Measurements from ENCODE around the gene BRAF. TPM values are rescaled to one million over a fixed set of nuclear protein-coding genes. Genes with fewer than 3 reads are reported as not detected.
A peak's percentile ranks its signal among the peaks of the same experiment; 100 is the strongest.

BRAF gene
- total RNA-seq, 1 donor from 2014 or later: 48.0 TPM

DNA sequence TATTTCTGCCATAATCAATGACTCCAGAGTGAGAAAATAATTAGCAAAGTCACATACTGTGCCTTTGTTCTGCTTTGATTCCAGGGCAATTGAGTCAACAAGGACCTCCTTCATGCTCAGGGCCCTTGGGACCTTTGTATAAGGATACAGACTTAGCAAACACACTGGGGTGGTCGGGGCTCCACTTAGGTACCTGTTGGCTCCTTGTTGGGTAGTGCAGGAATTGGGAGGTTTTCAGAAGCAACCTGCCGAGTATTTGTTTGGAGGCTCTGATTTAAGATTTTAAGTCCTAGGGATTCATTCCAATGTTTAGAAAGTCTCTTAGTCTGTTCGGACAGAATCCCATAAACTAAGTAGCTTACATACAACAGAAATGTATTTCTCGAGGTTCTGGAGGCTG is 249.0 kb downstream of the BRAF start:
- H3K4me2 ChIP-seq: no peak overlapping the region

DNA sequence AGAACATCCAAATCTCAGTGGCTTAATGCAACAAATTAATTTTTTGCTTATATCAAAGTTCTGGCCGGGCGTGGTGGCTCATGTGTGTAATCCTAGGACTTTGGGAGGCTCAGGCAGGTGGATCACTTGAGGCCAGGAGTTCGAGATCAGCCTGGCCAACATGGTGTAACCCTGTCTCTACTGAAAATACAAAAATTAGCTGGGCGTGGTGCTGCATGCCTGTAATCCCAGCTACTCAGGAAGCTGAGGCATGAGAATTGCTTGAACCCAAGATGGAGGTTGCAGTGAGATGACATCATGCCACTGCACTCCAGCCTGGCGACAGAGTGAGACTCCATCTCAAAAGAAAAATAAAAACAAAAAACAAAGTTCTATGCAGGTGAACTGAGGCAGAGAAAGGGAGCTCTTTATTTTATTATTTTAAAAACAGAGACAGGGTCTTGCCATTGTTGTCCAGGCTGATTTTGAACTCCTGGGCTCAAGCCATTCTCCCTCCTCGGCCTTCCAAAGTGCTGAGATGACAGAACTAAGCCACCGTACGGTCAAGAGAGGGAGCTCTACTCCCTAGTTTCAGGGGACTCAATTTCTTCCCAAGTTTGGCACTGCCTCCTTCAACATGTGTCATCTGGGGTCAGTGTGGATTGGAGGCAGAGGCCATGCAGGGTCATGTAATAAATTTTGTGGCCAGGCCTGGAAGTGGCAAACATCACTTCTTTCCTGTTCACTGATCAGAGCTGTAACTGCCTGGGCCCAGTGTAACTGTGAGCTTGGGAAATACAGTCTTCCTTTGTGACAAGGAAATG is 249.6 kb downstream of the BRAF start:
- DNase-seq (ENCODE audit: low spot score): peak; percentile 66
- Histone ChIP-seq H3K4me3 (no peak overlapping the region), H3K79me2 (ENCODE audit: low read depth) (no peaks in the 10 kb centered on the region), H3K36me3 (no peaks in the 10 kb centered on the region), H3K9ac (no peak overlapping the region), H3K4me2 (no peak overlapping the region), H3K27ac (no peak overlapping the region), H3K4me1 (peaks cover 6% of the 10 kb centered on the region), H3F3A (ENCODE audit: low read depth) (peaks cover 25% of the 10 kb centered on the region), H4K20me1 (ENCODE audit: low read depth) (no peaks in the 10 kb centered on the region), H2AFZ (replicated peaks) (no peak overlapping the region), H3K9me3 (ENCODE audit: low read depth) (no peaks in the 10 kb centered on the region), H3K27me3 (peaks cover 29% of the 10 kb centered on the region)
- Mint-ChIP-seq H3K4me3 (peak overlapping the region; percentile 67), H3K27ac (no peak overlapping the region), H3K27me3 (ENCODE audit: insufficient read depth, low read depth) (peaks cover 18% of the 10 kb centered on the region), H3K9me3 (no peaks in the 10 kb centered on the region), H3K4me1 (peaks cover 13% of the 10 kb centered on the region), H3K36me3 (peaks cover 2% of the 10 kb centered on the region)
- TF ChIP-seq EZH2 (IDR thresholded peaks at IDR 0.05): no peak
- TF ChIP-seq, protein P1, sequence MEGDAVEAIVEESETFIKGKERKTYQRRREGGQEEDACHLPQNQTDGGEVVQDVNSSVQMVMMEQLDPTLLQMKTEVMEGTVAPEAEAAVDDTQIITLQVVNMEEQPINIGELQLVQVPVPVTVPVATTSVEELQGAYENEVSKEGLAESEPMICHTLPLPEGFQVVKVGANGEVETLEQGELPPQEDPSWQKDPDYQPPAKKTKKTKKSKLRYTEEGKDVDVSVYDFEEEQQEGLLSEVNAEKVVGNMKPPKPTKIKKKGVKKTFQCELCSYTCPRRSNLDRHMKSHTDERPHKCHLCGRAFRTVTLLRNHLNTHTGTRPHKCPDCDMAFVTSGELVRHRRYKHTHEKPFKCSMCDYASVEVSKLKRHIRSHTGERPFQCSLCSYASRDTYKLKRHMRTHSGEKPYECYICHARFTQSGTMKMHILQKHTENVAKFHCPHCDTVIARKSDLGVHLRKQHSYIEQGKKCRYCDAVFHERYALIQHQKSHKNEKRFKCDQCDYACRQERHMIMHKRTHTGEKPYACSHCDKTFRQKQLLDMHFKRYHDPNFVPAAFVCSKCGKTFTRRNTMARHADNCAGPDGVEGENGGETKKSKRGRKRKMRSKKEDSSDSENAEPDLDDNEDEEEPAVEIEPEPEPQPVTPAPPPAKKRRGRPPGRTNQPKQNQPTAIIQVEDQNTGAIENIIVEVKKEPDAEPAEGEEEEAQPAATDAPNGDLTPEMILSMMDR (IDR thresholded peaks at IDR 0.05): peak; percentile 66

More for the DNA sequence above, 249.0 kb downstream of the BRAF start:
- Histone ChIP-seq H3K9ac (no peak overlapping the region), H3K9me3 (ENCODE audit: low read depth) (no peaks in the 10 kb centered on the region), H3K36me3 (no peaks in the 10 kb centered on the region), H4K20me1 (ENCODE audit: low read depth) (no peaks in the 10 kb centered on the region), H3F3A (ENCODE audit: low read depth) (peaks cover 25% of the 10 kb centered on the region), H3K4me3 (no peak overlapping the region), H3K27me3 (peaks cover 29% of the 10 kb centered on the region), H3K4me1 (peaks cover 6% of the 10 kb centered on the region), H3K79me2 (ENCODE audit: low read depth) (no peaks in the 10 kb centered on the region), H3K27ac (no peak overlapping the region), H2AFZ (replicated peaks) (no peak overlapping the region)
- H3K27ac Mint-ChIP-seq: no peak overlapping the region
- peaks cover 2% of the 10 kb centered on the region for H3K36me3 Mint-ChIP-seq
- H3K9me3 Mint-ChIP-seq: no peaks in the 10 kb centered on the region
- TF ChIP-seq EZH2phosphoT487 (IDR thresholded peaks at IDR 0.05) (no peak), EZH2 (IDR thresholded peaks at IDR 0.05) (no peak)
- TF ChIP-seq, protein P1 (IDR thresholded peaks at IDR 0.05): no peak
- H3K4me3 Mint-ChIP-seq: peak overlapping the region; percentile 67
- peaks cover 17% of the 10 kb centered on the region for H3K27me3 Mint-ChIP-seq (ENCODE audit: insufficient read depth, low read depth)
- no peak for DNase-seq (ENCODE audit: low spot score)
- H3K4me1 Mint-ChIP-seq: peaks cover 16% of the 10 kb centered on the region

DNA sequence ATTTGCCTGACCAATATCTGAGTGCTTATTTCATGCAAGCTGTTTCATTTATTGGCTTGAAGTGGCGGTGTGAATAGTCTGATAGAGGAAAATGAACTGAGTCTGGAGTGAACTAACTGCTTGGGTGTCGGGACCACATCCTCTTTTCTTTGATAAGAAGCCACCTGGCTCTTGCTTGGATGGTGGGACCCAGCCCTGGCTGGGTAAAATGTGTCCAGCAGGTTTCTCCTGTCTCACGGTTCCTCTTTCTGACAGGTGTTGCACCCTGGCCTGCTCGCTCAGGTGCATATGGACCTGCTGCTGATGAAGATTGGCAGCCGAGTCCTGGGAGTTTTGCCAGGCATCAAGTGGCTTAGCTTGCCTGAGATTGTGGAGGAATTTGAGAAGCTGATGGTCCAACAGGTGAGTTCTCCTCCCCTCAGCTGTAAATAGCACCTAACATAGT is 250.4 kb downstream of the BRAF start:
- H3K79me2 ChIP-seq (ENCODE audit: low read depth): no peaks in the 10 kb centered on the region
- TF ChIP-seq EZH2phosphoT487 (IDR thresholded peaks at IDR 0.05) (no peak), EZH2 (IDR thresholded peaks at IDR 0.05) (no peak)
- TF ChIP-seq, protein P1 (IDR thresholded peaks at IDR 0.05): no peak
- no peak overlapping the region for H3K4me3 ChIP-seq
- H3F3A ChIP-seq (ENCODE audit: low read depth): peaks cover 25% of the 10 kb centered on the region
- no peaks in the 10 kb centered on the region for H3K36me3 ChIP-seq
- H3K9me3 ChIP-seq (ENCODE audit: low read depth): no peaks in the 10 kb centered on the region
- Mint-ChIP-seq H3K4me1 (peaks cover 13% of the 10 kb centered on the region), H3K9me3 (no peaks in the 10 kb centered on the region), H3K27me3 (ENCODE audit: insufficient read depth, low read depth) (peaks cover 20% of the 10 kb centered on the region), H3K27ac (no peak overlapping the region), H3K36me3 (peaks cover 2% of the 10 kb centered on the region), H3K4me3 (peak overlapping the region; percentile 82)
- no peaks in the 10 kb centered on the region for H4K20me1 ChIP-seq (ENCODE audit: low read depth)
- H3K4me2 ChIP-seq: no peak overlapping the region
- no peak overlapping the region for H3K27ac ChIP-seq
- H3K9ac ChIP-seq: no peak overlapping the region
- peaks cover 29% of the 10 kb centered on the region for H3K27me3 ChIP-seq
- H2AFZ ChIP-seq (replicated peaks): no peak overlapping the region
- peaks cover 6% of the 10 kb centered on the region for H3K4me1 ChIP-seq
- DNase-seq (ENCODE audit: low spot score): no peak
